Measurements from ENCODE around the gene FXYD6.

GRCh38 chr11:117859488-117860112 is 16.9 kb downstream of the FXYD6 start:
- no peak for TF ChIP-seq CTCF (conservative IDR thresholded peaks at IDR 0.05; ENCODE audit: low read length)
- no peak for TF ChIP-seq EZH2phosphoT487 (IDR thresholded peaks at IDR 0.05; ENCODE audit: borderline replicate concordance, low read depth, low read length)

All from OCI-LY7 (cell line).